Esophagus muscularis mucosa (tissue), 4 donors: ENCODE measurements around the gene TMEM129. TPM values are rescaled to one million over a fixed set of nuclear protein-coding genes. Genes with fewer than 3 reads are reported as not detected.

Source experiments
- DNase-seq: peaks from one replicate; pipeline ENCODE4 v3.0.0-alpha.2; 2017; ENCODE audit errors: extremely low spot score
- H3K27ac ChIP-seq, 4 donors: fragments of 200-600 bp; sonication (generic); replicated peaks in 1 of 4; 1 replicate in 3 of 4; 2 replicates in 1 of 4; pipeline ENCODE4 v1.5.1; 2016 to 2019; ENCODE audit warnings: mild to moderate bottlenecking in 1 of 4
- H3K27me3 ChIP-seq, 4 donors: fragments of 200-600 bp; sonication (generic); one replicate each; pipeline versions ENCODE4 v1.5.1 to v1.6.0; 2016 to 2019
- H3K36me3 ChIP-seq, 4 donors: fragments of 200-600 bp; sonication (generic); one replicate each; pipeline ENCODE4 v1.5.1; 2016 to 2019
- H3K4me1 ChIP-seq, 4 donors: fragments of 200-600 bp; sonication (generic); one replicate each; pipeline ENCODE4 v1.5.1; 2016 to 2019
- H3K4me3 ChIP-seq, 4 donors: fragments of 200-600 bp; sonication (generic); 1 replicate in 2 of 4; 2 replicates in 2 of 4; pipeline ENCODE4 v1.5.1; 2016 to 2019; ENCODE audit warnings: mild to moderate bottlenecking in 4 of 4, moderate library complexity in 1 of 4
- H3K9me3 ChIP-seq, 4 donors: fragments of 200-600 bp; sonication (generic); 1 replicate in 3 of 4; 2 replicates in 1 of 4; pipeline ENCODE4 v1.5.1; 2016 to 2019
- EP300 ChIP-seq: sonication (generic); formaldehyde crosslinking; IDR thresholded peaks from one replicate; pipeline ENCODE4 v1.6.1; 2017; ENCODE audit warnings: antibody characterized with exemption
- POLR2A ChIP-seq: fragments of 450-650 bp; IDR thresholded peaks from one replicate; pipeline ENCODE4 v1.6.1; 2017; ENCODE audit warnings: antibody characterized with exemption, moderate library complexity, mild to moderate bottlenecking, low read depth
- POLR2AphosphoS5 ChIP-seq, 2 donors: sonication (generic); formaldehyde crosslinking; IDR thresholded peaks; one replicate each; pipeline ENCODE4 v1.6.1; 2017; ENCODE audit warnings: antibody characterized with exemption in 2 of 2
- WGBS: methylation state at CpG from one replicate; pipeline ENCODE4 v1.1.5; 2018; 5-methylcytosine and 5-hydroxymethylcytosine counted together
- intact Hi-C: fragments of 100-400 bp; cut with DNase I; formaldehyde crosslinking; loops from one replicate; pipeline ENCODE4 v1.15.1; 2023
- total RNA-seq, 4 donors: library from RNA; depleted of rRNA; stranded (reverse); fragments of >200 nt; gene quantifications; one replicate each; pipeline versions ENCODE4 v1.1.0 to v1.2.1, GENCODE V29; 2016
- TF ChIP-seq, protein P1 (sequence below), 3 experiments: fragments of 200-600 bp in 2 of 3; fragments of 450-650 bp in 1 of 3; sonication (generic) in 2 of 3; IDR thresholded peaks; one replicate each; pipeline ENCODE4 v1.5.1; 2017 to 2019; ENCODE audit warnings: antibody characterized with exemption in 3 of 3, mild to moderate bottlenecking in 2 of 3, moderate library complexity in 1 of 3

The TMEM129 gene
- total RNA-seq, 4 donors from 2014 or later, result 59.3 to 101 (median 72.6) TPM

GRCh38 chr4:1746919-1747602 is 25.9 kb upstream of the TMEM129 start:
- intact Hi-C loops, result loop anchor here (2.0 to 5.0 kb wide), 2 partner anchors 62 to 150 kb away; no protein-coding TSS in a partner anchor
- Histone ChIP-seq H3K4me1 (peaks cover 0 to 9% (median 7%) of the 10 kb centered on the region in 4 donors), H3K9me3 (peaks cover 0 to 5% (median 0%) of the 10 kb centered on the region in 4 donors), H3K4me3 (no peak overlapping the region), H3K27ac (no peak overlapping the region), H3K27me3 (peaks cover 0 to 49% (median 2%) of the 10 kb centered on the region in 4 donors), H3K36me3 (peaks cover 0 to 22% (median 20%) of the 10 kb centered on the region in 4 donors)
- TF ChIP-seq EP300 (no peak), POLR2AphosphoS5 (IDR thresholded peaks at IDR 0.05) (no peak)
- TF ChIP-seq, protein P1, sequence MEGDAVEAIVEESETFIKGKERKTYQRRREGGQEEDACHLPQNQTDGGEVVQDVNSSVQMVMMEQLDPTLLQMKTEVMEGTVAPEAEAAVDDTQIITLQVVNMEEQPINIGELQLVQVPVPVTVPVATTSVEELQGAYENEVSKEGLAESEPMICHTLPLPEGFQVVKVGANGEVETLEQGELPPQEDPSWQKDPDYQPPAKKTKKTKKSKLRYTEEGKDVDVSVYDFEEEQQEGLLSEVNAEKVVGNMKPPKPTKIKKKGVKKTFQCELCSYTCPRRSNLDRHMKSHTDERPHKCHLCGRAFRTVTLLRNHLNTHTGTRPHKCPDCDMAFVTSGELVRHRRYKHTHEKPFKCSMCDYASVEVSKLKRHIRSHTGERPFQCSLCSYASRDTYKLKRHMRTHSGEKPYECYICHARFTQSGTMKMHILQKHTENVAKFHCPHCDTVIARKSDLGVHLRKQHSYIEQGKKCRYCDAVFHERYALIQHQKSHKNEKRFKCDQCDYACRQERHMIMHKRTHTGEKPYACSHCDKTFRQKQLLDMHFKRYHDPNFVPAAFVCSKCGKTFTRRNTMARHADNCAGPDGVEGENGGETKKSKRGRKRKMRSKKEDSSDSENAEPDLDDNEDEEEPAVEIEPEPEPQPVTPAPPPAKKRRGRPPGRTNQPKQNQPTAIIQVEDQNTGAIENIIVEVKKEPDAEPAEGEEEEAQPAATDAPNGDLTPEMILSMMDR (IDR thresholded peaks at IDR 0.05), result no peak
- no peak for DNase-seq
- 78% methylated on average over 27 of the region's 33 CpGs for WGBS

DNA sequence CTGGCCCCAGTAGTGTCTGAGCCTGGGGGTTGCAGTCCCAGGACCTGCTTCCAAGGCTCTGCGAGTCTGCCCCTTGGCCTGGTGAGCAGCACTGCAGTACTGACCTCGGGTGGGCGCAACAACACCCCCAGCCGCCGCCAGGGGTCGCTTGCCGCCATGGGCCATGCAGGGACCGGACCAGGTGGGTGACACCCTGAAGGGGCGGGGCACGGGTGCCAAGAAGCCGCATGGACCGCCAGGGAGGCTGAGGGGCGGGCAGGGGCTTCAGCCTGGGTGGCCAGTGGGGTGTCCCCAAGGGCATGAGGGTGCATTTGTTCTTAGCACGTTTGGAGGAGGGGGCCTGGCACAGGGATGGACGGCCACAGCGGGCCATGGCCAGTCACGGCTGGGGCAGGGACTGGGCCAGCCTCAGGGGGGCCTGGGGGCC is 25.2 kb upstream of the TMEM129 start:
- H3K4me3 ChIP-seq, result no peak overlapping the region
- TF ChIP-seq, protein P1 (IDR thresholded peaks at IDR 0.05), result peak; percentile 59 to 77 (median 69)
- no peak for TF ChIP-seq EP300
- no peak for DNase-seq
- H3K27ac ChIP-seq, result no peak overlapping the region
- H3K4me1 ChIP-seq, result peaks cover 0 to 7% (median 5%) of the 10 kb centered on the region in 4 donors
- H3K36me3 ChIP-seq, result peaks cover 0 to 29% (median 28%) of the 10 kb centered on the region in 4 donors
- H3K9me3 ChIP-seq, result peaks cover 0 to 5% (median 0%) of the 10 kb centered on the region in 4 donors
- 7% methylated on average over 3 of the region's 17 CpGs for WGBS
- intact Hi-C loops, result loop anchor here (2.0 to 5.0 kb wide), 2 partner anchors 63 to 151 kb away; no protein-coding TSS in a partner anchor
- peaks cover 0 to 44% (median 2%) of the 10 kb centered on the region in 4 donors for H3K27me3 ChIP-seq

DNA sequence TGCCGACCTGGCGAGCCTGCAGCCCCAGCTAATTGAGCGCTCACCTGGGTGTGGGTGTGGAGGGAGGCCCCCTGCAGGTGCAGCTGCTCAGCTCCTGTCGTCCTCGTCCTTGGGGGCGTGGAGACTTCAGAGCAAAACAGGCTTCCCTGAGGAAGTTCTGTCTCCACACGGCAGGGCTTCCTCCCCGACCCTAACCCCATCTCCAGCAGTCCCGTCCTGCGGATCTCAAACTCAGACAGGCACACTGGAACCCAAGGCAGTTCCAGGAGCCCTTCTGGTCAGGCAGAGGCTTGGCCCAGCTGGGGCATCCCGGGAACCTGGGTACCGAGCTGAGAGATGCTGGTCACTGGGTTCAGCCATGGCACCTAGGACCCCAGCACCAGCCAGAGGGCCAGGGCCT is 24.6 kb upstream of the TMEM129 start:
- Histone ChIP-seq H3K27me3 (peaks cover 0 to 38% (median 2%) of the 10 kb centered on the region in 4 donors), H3K36me3 (peaks cover 2 to 35% (median 34%) of the 10 kb centered on the region in 4 donors), H3K27ac (no peak overlapping the region), H3K4me1 (peaks cover 0 to 7% (median 5%) of the 10 kb centered on the region in 4 donors), H3K9me3 (peaks cover 0 to 5% (median 0%) of the 10 kb centered on the region in 4 donors), H3K4me3 (no peak overlapping the region)
- intact Hi-C loops, result loop anchor here (2.0 to 5.0 kb wide), 2 partner anchors 63 to 152 kb away; no protein-coding TSS in a partner anchor
- WGBS, result 89% methylated on average over 10 of the region's 12 CpGs
- no peak for TF ChIP-seq POLR2A
- TF ChIP-seq, protein P1 (IDR thresholded peaks at IDR 0.05), result no peak
- no peak for TF ChIP-seq POLR2AphosphoS5 (IDR thresholded peaks at IDR 0.05)
- no peak for TF ChIP-seq EP300
- DNase-seq, result no peak

- no peak for DNase-seq
- Histone ChIP-seq H3K9me3 (peaks cover 0 to 5% (median 0%) of the 10 kb centered on the region in 4 donors), H3K27me3 (peaks cover 0 to 35% (median 2%) of the 10 kb centered on the region in 4 donors), H3K27ac (no peak overlapping the region), H3K36me3 (peaks cover 4 to 39% (median 37%) of the 10 kb centered on the region in 4 donors), H3K4me3 (no peak overlapping the region), H3K4me1 (peaks cover 0 to 7% (median 5%) of the 10 kb centered on the region in 4 donors)
- intact Hi-C loops, result loop anchor here (5.0 kb wide), 1 partner anchor 152 kb away; no protein-coding TSS in a partner anchor
- 94% methylated on average over 13 of the region's 13 CpGs for WGBS
- TF ChIP-seq POLR2A (no peak), POLR2AphosphoS5 (IDR thresholded peaks at IDR 0.05) (no peak), EP300 (no peak)
- TF ChIP-seq, protein P1 (IDR thresholded peaks at IDR 0.05), result no peak
These were observed 24.0 kb upstream of the TMEM129 start for GRCh38 chr4:1745165-1745564.
